Fibroblast of gingiva (primary cell): ENCODE data around the gene ZBTB4.
A peak's percentile ranks its signal among the peaks of the same experiment; 100 is the strongest.

Experiments used
- DNase-seq: peaks from one replicate; pipeline ENCODE4 v3.0.0-alpha.2; 2011; ENCODE audit warnings: low read depth

ZBTB4 gene, protein sequence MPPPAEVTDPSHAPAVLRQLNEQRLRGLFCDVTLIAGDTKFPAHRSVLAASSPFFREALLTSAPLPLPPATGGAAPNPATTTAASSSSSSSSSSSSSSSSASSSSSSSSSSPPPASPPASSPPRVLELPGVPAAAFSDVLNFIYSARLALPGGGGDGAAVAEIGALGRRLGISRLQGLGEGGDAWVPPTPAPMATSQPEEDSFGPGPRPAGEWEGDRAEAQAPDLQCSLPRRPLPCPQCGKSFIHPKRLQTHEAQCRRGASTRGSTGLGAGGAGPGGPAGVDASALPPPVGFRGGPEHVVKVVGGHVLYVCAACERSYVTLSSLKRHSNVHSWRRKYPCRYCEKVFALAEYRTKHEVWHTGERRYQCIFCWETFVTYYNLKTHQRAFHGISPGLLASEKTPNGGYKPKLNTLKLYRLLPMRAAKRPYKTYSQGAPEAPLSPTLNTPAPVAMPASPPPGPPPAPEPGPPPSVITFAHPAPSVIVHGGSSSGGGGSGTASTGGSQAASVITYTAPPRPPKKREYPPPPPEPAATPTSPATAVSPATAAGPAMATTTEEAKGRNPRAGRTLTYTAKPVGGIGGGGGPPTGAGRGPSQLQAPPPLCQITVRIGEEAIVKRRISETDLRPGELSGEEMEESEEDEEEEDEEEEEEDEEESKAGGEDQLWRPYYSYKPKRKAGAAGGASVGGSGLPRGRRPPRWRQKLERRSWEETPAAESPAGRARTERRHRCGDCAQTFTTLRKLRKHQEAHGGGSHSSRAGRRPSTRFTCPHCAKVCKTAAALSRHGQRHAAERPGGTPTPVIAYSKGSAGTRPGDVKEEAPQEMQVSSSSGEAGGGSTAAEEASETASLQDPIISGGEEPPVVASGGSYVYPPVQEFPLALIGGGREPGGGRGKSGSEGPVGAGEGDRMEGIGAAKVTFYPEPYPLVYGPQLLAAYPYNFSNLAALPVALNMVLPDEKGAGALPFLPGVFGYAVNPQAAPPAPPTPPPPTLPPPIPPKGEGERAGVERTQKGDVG

DNA sequence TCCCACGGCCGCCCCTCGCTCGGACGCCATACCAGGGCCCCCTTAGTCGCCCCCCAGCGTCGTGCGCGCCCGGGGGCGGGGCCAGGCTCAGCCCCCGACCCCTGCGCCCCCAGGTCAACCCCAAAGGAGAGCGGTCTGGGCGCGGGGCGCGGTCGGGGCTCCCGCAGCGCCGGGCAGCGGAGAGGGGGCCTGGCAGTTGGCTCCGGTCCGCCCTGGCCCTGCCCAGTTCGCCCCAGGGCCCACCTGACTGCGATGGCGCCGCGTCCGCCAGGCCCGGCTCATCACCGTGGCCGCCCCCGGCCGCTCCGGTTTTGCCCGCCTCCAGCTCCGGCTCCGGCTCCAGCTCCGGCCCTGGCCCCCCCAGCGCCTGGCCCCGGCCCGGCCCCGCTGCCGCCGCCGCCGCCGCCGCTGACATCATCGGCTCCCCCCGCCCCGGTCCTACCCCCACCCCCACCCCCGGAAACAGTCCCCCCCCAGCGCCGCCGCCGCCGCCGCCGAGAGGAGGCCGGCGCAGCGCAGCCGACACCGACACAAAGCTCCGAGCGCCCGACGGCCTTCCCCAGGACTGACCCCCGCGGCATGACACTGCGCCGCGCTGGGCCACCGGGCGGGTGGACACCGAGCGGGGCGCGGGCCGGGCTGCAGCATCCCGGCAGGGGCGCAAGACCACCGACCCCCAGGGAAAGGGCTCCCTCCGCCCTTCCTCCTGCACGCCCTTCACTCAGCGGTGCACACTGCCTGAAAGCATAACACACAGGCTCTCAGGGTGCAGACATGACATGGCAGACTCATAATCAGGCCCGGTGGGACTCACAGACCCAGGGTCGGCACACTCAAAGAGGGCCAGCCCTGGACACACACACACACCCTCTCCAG lies at the start of gene ZBTB4:
Gene ZBTB4 (minus strand): TSS at position 419 of the 876 bp plus-strand sequence. CDS start 12,830 bp downstream, outside the sequence.
- DNase-seq, result peak; percentile 46

DNA sequence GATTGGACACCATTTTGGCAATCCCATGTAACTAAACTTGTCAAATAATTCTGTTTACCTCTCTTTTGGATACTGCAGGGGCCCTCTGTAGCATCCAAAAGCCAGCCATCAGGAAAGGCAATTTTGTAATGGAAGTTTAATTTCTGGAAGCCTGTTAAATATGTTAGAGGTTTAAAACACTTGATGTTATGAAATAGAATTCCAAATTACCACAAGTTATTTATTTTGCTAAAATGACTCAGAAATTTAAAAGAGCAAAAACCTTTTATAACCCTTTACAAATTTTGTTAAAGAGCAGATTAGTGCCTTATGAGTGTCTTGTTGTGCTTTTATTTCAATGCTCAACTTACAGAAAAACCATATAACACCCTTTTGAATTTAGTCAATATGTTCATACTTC lies 49.4 kb upstream of the ZBTB4 start:
- DNase-seq, result no peak

DNA sequence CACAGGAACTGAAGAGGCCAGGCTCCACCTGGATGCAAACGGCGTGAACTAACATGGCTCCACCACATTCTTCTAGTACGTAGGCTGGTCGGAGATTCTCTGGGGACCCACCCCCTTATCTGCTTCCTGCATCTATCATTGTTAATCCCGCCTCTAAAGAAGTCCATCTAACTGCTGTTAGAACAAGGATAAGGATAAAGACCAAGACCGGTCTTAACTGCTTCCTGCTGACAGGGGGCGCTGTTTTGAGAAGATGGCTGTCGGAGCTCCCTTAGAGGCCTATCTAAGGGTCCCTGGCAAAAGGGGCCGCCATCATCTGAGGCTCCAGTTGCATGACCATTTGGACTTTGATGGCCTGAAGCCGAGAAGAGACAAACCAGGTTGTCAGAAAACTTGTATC lies 43.6 kb upstream of the ZBTB4 start:
- DNase-seq, result no peak

DNA sequence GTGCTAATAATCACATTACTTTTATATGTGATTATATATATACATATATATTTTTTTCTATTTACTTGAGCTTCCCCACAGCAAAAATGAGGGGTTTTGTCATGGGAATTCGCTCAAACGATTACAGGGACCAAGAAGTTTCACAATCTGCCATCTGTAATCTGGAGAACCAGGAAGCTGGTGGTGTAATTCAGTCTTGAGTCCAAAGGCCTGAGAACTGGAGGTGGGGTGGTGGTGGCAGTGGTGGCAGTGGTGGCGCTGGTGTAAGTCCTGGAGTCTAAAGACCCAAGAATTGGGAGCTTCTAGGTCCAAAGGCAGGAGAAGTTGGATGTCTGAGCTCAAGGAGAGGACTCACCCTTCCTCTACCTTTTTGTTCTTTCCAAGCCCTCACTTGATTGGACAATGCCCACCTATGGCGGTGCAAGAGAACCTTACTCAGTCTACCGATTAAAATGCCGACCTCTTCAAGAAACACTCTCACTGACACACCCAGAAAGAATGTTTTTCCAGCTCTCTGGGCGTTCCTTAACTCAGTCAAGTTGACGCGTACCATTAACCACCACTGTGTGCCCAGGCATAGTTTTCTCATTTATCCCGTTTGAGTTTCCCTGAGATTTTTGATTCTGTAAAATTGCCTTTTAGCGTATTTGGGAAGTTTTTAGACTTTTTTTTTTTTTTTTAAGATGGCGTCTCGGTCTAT lies 36.6 kb upstream of the ZBTB4 start:
- DNase-seq, result no peak

DNA sequence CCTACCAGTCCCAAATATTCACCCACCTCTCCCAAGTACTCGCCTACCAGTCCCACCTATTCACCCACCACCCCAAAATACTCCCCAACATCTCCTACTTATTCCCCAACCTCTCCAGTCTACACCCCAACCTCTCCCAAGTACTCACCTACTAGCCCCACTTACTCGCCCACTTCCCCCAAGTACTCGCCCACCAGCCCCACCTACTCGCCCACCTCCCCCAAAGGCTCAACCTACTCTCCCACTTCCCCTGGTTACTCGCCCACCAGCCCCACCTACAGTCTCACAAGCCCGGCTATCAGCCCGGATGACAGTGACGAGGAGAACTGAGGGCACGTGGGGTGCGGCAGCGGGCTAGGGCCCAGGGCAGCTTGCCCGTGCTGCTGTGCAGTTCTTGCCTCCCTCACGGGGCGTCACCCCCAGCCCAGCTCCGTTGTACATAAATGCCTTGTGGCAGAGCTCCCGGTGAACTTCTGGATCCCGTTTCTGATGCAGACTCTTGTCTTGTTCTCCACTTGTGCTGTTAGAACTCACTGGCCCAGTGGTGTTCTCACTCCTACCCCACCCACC lies 34.5 kb upstream of the ZBTB4 start:
- DNase-seq, result no peak

DNA sequence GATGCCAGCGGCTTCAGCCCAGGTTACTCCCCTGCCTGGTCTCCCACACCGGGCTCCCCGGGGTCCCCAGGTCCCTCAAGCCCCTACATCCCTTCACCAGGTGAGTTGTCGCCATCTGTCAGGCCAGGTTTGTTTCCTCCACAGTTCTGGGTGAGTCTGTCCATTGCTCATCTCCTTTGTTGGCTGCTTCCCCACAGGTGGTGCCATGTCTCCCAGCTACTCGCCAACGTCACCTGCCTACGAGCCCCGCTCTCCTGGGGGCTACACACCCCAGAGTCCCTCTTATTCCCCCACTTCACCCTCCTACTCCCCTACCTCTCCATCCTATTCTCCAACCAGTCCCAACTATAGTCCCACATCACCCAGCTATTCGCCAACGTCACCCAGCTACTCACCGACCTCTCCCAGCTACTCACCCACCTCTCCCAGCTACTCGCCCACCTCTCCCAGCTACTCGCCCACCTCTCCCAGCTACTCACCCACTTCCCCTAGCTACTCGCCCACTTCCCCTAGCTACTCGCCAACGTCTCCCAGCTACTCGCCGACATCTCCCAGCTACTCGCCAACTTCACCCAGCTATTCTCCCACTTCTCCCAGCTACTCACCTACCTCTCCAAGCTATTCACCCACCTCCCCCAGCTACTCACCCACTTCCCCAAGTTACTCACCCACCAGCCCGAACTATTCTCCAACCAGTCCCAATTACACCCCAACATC lies 33.6 kb upstream of the ZBTB4 start:
- no peak for DNase-seq

DNA sequence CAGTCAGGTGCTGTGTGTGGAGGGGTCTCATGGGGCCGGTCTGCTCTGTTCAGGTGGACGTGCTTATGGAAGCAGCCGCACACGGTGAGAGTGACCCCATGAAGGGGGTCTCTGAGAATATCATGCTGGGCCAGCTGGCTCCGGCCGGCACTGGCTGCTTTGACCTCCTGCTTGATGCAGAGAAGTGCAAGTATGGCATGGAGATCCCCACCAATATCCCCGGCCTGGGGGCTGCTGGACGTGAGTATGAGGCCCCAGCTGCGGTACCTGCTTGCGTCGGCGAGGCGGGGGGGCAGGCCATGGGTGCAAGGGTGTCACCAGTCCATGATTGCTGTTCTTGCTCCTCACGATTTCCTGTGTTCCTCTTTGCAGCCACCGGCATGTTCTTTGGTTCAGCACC lies 32.7 kb upstream of the ZBTB4 start:
- no peak for DNase-seq

DNA sequence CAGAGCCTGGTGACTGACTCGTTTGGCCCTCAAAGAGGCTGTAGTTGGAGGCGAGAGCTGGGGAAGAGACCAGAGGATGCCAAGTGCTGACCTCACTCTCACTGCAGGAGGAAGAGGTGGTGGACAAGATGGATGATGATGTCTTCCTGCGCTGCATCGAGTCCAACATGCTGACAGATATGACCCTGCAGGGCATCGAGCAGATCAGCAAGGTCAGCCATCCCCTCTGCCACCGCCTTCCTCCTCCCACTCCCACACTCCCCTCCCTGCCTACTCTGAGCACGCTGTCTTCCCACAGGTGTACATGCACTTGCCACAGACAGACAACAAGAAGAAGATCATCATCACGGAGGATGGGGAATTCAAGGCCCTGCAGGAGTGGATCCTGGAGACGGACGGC lies 31.7 kb upstream of the ZBTB4 start:
- DNase-seq, result no peak

DNA sequence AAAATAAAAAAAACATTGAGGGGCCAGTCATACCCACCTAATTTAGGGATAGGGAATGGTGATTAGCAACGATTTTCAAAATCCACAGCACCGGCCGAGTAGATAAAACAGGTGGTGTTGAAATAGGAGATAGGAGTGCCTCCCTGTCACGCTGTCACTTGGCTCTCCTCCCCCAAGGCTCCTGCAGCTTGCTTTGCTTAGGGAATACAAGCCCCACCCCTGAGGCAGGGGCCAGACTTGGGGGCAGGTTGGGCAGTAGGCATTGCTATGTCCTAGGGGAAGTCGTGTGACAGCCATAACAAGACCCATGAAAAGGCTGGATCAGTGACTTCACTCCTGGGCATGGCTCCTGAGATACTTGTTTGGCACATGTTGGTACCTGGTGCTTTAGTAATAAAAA lies 30.5 kb upstream of the ZBTB4 start:
- DNase-seq, result no peak

DNA sequence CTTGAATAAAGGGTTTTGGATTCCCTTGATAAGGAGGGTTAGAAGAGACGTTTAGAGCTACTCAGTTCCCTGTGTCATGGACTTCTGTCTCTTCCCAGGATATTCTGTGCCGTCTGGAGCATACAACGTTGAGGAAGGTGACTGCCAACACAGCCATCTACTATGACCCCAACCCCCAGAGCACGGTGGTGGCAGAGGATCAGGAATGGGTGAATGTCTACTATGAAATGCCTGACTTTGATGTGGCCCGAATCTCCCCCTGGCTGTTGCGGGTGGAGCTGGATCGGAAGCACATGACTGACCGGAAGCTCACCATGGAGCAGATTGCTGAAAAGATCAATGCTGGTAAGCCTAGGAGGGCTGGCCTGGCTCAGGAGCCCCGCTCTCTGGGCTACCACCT lies 29.4 kb upstream of the ZBTB4 start:
- DNase-seq, result no peak

DNA sequence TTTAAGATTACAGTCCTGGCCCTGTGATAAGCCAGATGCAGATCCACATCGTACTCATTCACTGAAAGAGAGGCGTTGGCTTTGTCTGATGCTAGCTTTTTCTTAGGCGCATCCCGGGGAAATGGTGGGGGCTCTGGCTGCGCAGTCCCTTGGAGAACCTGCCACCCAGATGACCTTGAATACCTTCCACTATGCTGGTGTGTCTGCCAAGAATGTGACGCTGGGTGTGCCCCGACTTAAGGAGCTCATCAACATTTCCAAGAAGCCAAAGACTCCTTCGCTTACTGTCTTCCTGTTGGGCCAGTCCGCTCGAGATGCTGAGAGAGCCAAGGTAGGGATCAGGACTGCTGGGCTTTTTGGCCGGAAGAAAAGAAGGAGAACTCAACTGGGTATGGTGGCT lies 28.7 kb upstream of the ZBTB4 start:
- no peak for DNase-seq

DNA sequence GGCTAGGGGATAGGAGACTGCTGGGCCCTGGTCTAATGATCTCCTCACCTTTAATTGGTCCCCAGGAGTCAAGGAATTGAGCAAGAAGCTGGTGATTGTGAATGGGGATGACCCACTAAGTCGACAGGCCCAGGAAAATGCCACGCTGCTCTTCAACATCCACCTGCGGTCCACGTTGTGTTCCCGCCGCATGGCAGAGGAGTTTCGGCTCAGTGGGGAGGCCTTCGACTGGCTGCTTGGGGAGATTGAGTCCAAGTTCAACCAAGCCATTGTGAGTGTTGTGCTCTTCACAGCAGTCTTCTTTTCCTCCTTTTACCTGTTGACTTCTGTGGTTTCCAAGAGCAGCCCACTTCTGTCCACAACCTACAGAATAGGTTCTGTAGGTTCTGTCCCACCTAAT lies 24.1 kb upstream of the ZBTB4 start:
- no peak for DNase-seq

DNA sequence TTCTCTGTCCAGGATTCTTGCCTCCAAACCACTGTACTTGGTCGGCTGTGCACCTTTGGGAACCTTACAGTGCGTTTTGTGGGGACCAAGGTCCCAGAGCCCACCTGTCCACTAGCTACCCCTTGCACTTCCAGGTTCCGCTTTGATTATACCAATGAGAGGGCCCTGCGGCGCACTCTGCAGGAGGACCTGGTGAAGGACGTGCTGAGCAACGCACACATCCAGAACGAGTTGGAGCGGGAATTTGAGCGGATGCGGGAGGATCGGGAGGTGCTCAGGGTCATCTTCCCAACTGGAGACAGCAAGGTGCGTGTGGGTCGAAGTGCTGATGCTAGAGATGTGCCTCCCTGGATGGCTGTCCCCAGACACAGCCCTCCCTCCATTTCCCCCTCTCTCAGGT lies 23.6 kb upstream of the ZBTB4 start:
- DNase-seq, result no peak

DNA sequence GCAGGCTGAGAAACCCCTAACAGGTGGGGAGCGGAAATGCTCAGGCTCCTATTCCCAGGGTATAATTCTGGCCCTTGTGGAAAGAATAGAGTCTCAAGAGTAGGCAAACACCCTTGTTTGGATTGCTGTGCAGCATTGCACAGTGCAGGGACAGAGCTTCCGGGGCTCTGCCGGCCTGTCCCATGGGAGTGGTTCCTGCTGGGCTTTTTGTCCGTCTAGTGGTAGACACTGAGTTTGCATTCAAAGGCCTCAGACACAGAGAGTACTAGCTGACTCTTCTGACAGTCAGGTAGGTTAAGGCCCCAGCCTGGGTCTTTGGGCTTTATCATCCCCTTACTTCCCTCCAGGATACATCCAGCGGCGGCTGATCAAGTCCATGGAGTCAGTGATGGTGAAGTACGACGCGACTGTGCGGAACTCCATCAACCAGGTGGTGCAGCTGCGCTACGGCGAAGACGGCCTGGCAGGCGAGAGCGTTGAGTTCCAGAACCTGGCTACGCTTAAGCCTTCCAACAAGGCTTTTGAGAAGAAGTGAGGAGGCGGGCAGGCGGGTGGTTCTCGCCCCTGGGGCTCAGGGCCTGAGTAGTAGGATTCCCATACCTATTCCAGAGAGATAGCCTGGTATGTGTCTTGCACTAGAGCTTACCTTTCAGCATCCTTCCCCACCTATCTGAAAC lies 22.9 kb upstream of the ZBTB4 start:
- DNase-seq, result no peak

DNA sequence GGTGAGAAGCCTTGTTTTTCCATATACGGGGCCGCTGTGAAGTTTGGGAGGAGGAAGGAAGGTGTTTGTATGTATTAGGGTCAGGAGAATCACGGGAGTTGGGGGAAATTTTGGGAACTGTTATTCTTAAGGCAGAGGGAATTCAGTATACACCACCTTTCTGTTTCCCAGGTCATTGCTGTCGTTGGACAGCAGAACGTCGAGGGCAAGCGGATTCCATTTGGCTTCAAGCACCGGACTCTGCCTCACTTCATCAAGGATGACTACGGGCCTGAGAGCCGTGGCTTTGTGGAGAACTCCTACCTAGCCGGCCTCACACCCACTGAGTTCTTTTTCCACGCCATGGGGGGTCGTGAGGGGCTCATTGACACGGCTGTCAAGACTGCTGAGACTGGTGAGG lies 22.3 kb upstream of the ZBTB4 start:
- DNase-seq, result no peak

DNA sequence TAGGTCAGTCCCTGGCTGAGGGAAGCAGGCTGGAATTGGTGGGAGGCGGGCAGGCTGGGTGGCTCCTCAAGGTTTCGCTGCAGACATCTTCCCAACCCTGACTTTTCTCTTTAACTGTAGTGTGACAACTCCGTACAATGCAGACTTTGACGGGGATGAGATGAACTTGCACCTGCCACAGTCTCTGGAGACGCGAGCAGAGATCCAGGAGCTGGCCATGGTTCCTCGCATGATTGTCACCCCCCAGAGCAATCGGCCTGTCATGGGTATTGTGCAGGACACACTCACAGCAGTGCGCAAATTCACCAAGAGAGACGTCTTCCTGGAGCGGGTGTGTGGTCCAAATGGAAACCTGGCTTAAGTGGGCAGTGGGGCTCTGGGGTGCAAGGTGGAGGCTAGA lies 19.7 kb upstream of the ZBTB4 start:
- DNase-seq, result no peak

DNA sequence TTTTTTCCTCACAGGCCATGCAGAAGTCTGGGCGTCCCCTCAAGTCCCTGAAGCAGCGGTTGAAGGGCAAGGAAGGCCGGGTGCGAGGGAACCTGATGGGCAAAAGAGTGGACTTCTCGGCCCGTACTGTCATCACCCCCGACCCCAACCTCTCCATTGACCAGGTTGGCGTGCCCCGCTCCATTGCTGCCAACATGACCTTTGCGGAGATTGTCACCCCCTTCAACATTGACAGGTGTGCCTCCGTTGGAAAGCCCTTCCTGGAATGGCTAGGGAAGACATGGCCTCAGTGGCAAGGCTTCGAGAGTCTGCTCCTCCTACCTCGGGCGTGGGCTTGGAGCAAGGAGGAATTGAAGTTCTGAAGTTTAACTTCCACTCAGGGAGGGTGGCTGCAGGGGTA lies 18.2 kb upstream of the ZBTB4 start:
- no peak for DNase-seq

DNA sequence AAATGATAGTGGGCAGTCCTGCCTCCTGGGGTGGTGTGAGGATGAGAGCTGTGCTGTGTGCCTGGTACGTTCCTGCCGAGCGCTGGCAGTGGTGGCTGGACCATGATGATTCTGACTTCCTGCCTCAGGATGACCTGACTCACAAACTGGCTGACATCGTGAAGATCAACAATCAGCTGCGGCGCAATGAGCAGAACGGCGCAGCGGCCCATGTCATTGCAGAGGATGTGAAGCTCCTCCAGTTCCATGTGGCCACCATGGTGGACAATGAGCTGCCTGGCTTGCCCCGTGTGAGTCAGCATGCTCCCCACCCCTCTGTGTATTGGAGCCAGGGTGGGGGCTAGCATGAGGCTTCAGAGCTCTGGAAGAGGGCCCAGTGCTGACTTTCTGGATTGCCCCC lies 17.8 kb upstream of the ZBTB4 start:
- no peak for DNase-seq

DNA sequence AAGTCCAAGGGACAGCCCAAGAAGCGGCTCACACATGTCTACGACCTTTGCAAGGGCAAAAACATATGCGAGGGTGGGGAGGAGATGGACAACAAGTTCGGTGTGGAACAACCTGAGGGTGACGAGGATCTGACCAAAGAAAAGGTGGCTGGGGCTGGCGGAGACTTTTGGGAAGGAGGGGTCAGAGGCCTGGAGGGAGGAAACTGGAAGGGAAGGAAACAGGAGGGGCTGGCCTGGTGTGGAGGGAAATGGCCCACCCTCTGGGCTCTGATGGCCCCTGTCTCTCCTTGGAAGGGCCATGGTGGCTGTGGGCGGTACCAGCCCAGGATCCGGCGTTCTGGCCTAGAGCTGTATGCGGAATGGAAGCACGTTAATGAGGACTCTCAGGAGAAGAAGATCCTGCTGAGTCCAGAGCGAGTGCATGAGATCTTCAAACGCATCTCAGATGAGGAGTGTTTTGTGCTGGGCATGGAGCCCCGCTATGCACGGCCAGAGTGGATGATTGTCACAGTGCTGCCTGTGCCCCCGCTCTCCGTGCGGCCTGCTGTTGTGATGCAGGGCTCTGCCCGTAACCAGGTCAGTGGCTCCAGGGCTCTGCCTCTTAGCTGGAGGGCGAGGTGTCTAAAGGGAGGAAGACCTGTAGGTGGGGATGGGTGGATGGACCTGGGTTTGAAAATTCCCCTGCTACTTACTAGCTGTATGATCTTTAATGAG lies 17.2 kb upstream of the ZBTB4 start:
- no peak for DNase-seq
